Endothelial cell of umbilical vein (primary cell): ENCODE results near the gene UBASH3B.

Experiments used
- EZH2 ChIP-seq: IDR thresholded peaks from 2 replicates; pipeline ENCODE4 v1.6.1; 2012; ENCODE audit warnings: borderline replicate concordance, low read depth, mild to moderate bottlenecking, moderate library complexity, low read length, inconsistent platforms; ENCODE audit not compliant: severe bottlenecking
- FOS ChIP-seq: IDR thresholded peaks from 2 replicates; pipeline ENCODE4 v1.6.1; 2011; ENCODE audit warnings: mild to moderate bottlenecking, low read length, moderate library complexity, borderline replicate concordance; ENCODE audit not compliant: insufficient read depth
- GATA2 ChIP-seq: IDR thresholded peaks from 2 replicates; pipeline ENCODE4 v1.7.0; 2011; ENCODE audit warnings: low read depth, mild to moderate bottlenecking, moderate library complexity, mixed read lengths, low read length; ENCODE audit not compliant: insufficient read length, insufficient read depth
- JUN ChIP-seq: IDR thresholded peaks from 2 replicates; pipeline ENCODE4 v1.6.1; 2011; ENCODE audit warnings: borderline replicate concordance, low read depth; ENCODE audit not compliant: insufficient read length, insufficient read depth
- MYC ChIP-seq: IDR thresholded peaks from one replicate; pipeline ENCODE4 v1.6.1; 2011; ENCODE audit warnings: mild to moderate bottlenecking, low read depth, low read length
- POLR2A ChIP-seq: IDR thresholded peaks from 2 replicates; pipeline ENCODE4 v1.6.1; 2012; ENCODE audit warnings: low read depth, mild to moderate bottlenecking, control low read depth, low read length
- POLR2AphosphoS5 ChIP-seq: IDR thresholded peaks from 2 replicates; pipeline ENCODE4 v1.6.1; 2012; ENCODE audit warnings: low read depth, mild to moderate bottlenecking, control low read depth, low read length, moderate library complexity; ENCODE audit not compliant: insufficient read depth
- TF ChIP-seq, protein P1 (sequence below), 2 donors: IDR thresholded peaks; 1 replicate in 1 of 2; 2 replicates in 1 of 2; pipeline ENCODE4 v1.5.1; 2011; ENCODE audit warnings: low read length in 2 of 2, mild to moderate bottlenecking in 2 of 2, moderate library complexity in 2 of 2, control low read depth in 1 of 2, inconsistent platforms in 1 of 2, low read depth in 1 of 2; ENCODE audit not compliant: insufficient read depth in 1 of 2; ENCODE audit errors: extremely low read depth in 1 of 2
- TF ChIP-seq, protein P2 (sequence below): IDR thresholded peaks from 2 replicates; pipeline ENCODE4 v1.6.1; 2011; ENCODE audit not compliant: insufficient read depth, insufficient read length

DNA sequence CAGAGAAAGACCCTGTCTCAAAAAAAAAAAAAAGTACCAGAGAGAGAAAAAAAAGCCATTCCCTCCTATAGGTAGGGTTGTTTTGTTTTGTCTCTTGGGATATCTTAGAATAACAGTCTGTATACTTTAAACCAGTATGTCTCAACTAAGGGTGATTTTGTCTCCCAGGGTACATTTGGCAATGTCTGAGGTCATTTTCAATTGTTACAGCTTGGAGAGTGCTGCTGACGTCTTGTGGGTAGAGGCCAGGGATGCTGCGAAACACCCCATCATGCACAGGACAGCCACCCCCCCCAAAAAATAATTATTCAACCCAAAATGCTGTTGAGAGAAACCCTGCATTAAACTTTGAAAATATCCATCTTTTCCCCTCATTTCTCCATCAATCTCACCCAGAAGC, 126.7 kb downstream of the UBASH3B start:
- TF ChIP-seq, protein P1, sequence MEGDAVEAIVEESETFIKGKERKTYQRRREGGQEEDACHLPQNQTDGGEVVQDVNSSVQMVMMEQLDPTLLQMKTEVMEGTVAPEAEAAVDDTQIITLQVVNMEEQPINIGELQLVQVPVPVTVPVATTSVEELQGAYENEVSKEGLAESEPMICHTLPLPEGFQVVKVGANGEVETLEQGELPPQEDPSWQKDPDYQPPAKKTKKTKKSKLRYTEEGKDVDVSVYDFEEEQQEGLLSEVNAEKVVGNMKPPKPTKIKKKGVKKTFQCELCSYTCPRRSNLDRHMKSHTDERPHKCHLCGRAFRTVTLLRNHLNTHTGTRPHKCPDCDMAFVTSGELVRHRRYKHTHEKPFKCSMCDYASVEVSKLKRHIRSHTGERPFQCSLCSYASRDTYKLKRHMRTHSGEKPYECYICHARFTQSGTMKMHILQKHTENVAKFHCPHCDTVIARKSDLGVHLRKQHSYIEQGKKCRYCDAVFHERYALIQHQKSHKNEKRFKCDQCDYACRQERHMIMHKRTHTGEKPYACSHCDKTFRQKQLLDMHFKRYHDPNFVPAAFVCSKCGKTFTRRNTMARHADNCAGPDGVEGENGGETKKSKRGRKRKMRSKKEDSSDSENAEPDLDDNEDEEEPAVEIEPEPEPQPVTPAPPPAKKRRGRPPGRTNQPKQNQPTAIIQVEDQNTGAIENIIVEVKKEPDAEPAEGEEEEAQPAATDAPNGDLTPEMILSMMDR (IDR thresholded peaks at IDR 0.05; ENCODE audit: extremely low read depth in 1 of 2, insufficient read depth in 1 of 2, low read depth in 1 of 2, low read length in 2 of 2) = no peak
- TF ChIP-seq POLR2A (no peak), POLR2AphosphoS5 (no peak), EZH2 (no peak), MYC (no peak), JUN (no peak), GATA2 (no peak), FOS (no peak)
- TF ChIP-seq, protein P2, sequence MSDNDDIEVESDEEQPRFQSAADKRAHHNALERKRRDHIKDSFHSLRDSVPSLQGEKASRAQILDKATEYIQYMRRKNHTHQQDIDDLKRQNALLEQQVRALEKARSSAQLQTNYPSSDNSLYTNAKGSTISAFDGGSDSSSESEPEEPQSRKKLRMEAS = no peak
